Measurements from ENCODE around the gene ASTN2. TPM values are rescaled to one million over a fixed set of nuclear protein-coding genes. Genes with fewer than 3 reads are reported as not detected.

The ASTN2 gene
- total RNA-seq, 1 donor from 2014 or later = 2.7 TPM

GRCh38 chr9:116555119-116555518 lies 859.7 kb downstream of the ASTN2 start:
- intact Hi-C loops (cut with micrococcal nuclease) = no loop called here
- Mint-ChIP-seq H3K27me3 (ENCODE audit: low read depth) (no peaks in the 10 kb centered on the region), H3K36me3 (ENCODE audit: low read depth) (no peaks in the 10 kb centered on the region), H3K27ac (no peak overlapping the region), H3K4me3 (ENCODE audit: low read depth) (no peak overlapping the region), H3K9me3 (no peaks in the 10 kb centered on the region), H3K4me1 (ENCODE audit: low read depth) (no peaks in the 10 kb centered on the region)
- DNase-seq (ENCODE audit: low spot score) = no peak

GRCh38 chr9:116550696-116551436 lies 864.0 kb downstream of the ASTN2 start:
- no peaks in the 10 kb centered on the region for H3K36me3 Mint-ChIP-seq (ENCODE audit: low read depth)
- intact Hi-C loops (cut with micrococcal nuclease) = no loop called here
- no peaks in the 10 kb centered on the region for H3K9me3 Mint-ChIP-seq

GRCh38 chr9:116549786-116550660 lies 864.8 kb downstream of the ASTN2 start:
- no peaks in the 10 kb centered on the region for H3K27me3 Mint-ChIP-seq (ENCODE audit: low read depth)
- H3K4me3 Mint-ChIP-seq (ENCODE audit: low read depth) = no peak overlapping the region
- DNase-seq (ENCODE audit: low spot score) = no peak
- no peaks in the 10 kb centered on the region for H3K9me3 Mint-ChIP-seq
- peaks cover 3% of the 10 kb centered on the region for H3K4me1 Mint-ChIP-seq (ENCODE audit: low read depth)
- no peaks in the 10 kb centered on the region for H3K36me3 Mint-ChIP-seq (ENCODE audit: low read depth)
- intact Hi-C loops (cut with micrococcal nuclease) = no loop called here
- no peak overlapping the region for H3K27ac Mint-ChIP-seq

More at GRCh38 chr9:116550696-116551436, 864.0 kb downstream of the ASTN2 start:
- no peak for DNase-seq (ENCODE audit: low spot score)
- Mint-ChIP-seq H3K4me3 (ENCODE audit: low read depth) (no peak overlapping the region), H3K27ac (no peak overlapping the region), H3K27me3 (ENCODE audit: low read depth) (no peaks in the 10 kb centered on the region), H3K4me1 (ENCODE audit: low read depth) (peaks cover 3% of the 10 kb centered on the region)

GRCh38 chr9:116549061-116549664 lies 865.7 kb downstream of the ASTN2 start:
- no peaks in the 10 kb centered on the region for H3K27me3 Mint-ChIP-seq (ENCODE audit: low read depth)
- H3K9me3 Mint-ChIP-seq = no peaks in the 10 kb centered on the region
- intact Hi-C loops (cut with micrococcal nuclease) = no loop called here
- no peak overlapping the region for H3K4me3 Mint-ChIP-seq (ENCODE audit: low read depth)
- no peak overlapping the region for H3K27ac Mint-ChIP-seq
- peaks cover 3% of the 10 kb centered on the region for H3K4me1 Mint-ChIP-seq (ENCODE audit: low read depth)
- no peak for DNase-seq (ENCODE audit: low spot score)
- no peaks in the 10 kb centered on the region for H3K36me3 Mint-ChIP-seq (ENCODE audit: low read depth)

GRCh38 chr9:116547729-116548426 lies 867.0 kb downstream of the ASTN2 start:
- H3K27ac Mint-ChIP-seq = no peak overlapping the region
- H3K4me3 Mint-ChIP-seq (ENCODE audit: low read depth) = no peak overlapping the region
- H3K9me3 Mint-ChIP-seq = no peaks in the 10 kb centered on the region
- H3K27me3 Mint-ChIP-seq (ENCODE audit: low read depth) = no peaks in the 10 kb centered on the region
- no peak for DNase-seq (ENCODE audit: low spot score)
- H3K36me3 Mint-ChIP-seq (ENCODE audit: low read depth) = no peaks in the 10 kb centered on the region
- H3K4me1 Mint-ChIP-seq (ENCODE audit: low read depth) = peaks cover 3% of the 10 kb centered on the region
- intact Hi-C loops (cut with micrococcal nuclease) = no loop called here

GRCh38 chr9:116546711-116547581 lies 867.9 kb downstream of the ASTN2 start:
- Mint-ChIP-seq H3K9me3 (no peaks in the 10 kb centered on the region), H3K4me1 (ENCODE audit: low read depth) (peaks cover 3% of the 10 kb centered on the region), H3K4me3 (ENCODE audit: low read depth) (no peak overlapping the region), H3K27me3 (ENCODE audit: low read depth) (no peaks in the 10 kb centered on the region), H3K36me3 (ENCODE audit: low read depth) (no peaks in the 10 kb centered on the region), H3K27ac (no peak overlapping the region)
- intact Hi-C loops (cut with micrococcal nuclease) = no loop called here
- DNase-seq (ENCODE audit: low spot score) = no peak

- Mint-ChIP-seq H3K27ac (no peak overlapping the region), H3K36me3 (ENCODE audit: low read depth) (no peaks in the 10 kb centered on the region), H3K4me1 (ENCODE audit: low read depth) (peaks cover 3% of the 10 kb centered on the region), H3K4me3 (ENCODE audit: low read depth) (no peak overlapping the region), H3K9me3 (no peaks in the 10 kb centered on the region), H3K27me3 (ENCODE audit: low read depth) (no peaks in the 10 kb centered on the region)
- intact Hi-C loops (cut with micrococcal nuclease) = no loop called here
- DNase-seq (ENCODE audit: low spot score) = no peak
These were observed 870.0 kb downstream of the ASTN2 start for GRCh38 chr9:116544896-116545295.

- DNase-seq (ENCODE audit: low spot score) = no peak
- Mint-ChIP-seq H3K4me3 (ENCODE audit: low read depth) (no peak overlapping the region), H3K4me1 (ENCODE audit: low read depth) (peaks cover under 1% of the 10 kb centered on the region), H3K9me3 (no peaks in the 10 kb centered on the region), H3K27ac (no peak overlapping the region), H3K36me3 (ENCODE audit: low read depth) (no peaks in the 10 kb centered on the region), H3K27me3 (ENCODE audit: low read depth) (no peaks in the 10 kb centered on the region)
- intact Hi-C loops (cut with micrococcal nuclease) = no loop called here
These were observed 871.0 kb downstream of the ASTN2 start for GRCh38 chr9:116543731-116544400.

GRCh38 chr9:116541402-116541801 lies 873.5 kb downstream of the ASTN2 start:
- no peak for DNase-seq (ENCODE audit: low spot score)
- no peak overlapping the region for H3K4me3 Mint-ChIP-seq (ENCODE audit: low read depth)
- H3K27me3 Mint-ChIP-seq (ENCODE audit: low read depth) = no peaks in the 10 kb centered on the region
- no peaks in the 10 kb centered on the region for H3K36me3 Mint-ChIP-seq (ENCODE audit: low read depth)
- H3K27ac Mint-ChIP-seq = no peak overlapping the region
- H3K9me3 Mint-ChIP-seq = peaks cover 6% of the 10 kb centered on the region
- intact Hi-C loops (cut with micrococcal nuclease) = no loop called here
- no peaks in the 10 kb centered on the region for H3K4me1 Mint-ChIP-seq (ENCODE audit: low read depth)

- DNase-seq (ENCODE audit: low spot score) = no peak
- Mint-ChIP-seq H3K4me3 (ENCODE audit: low read depth) (no peak overlapping the region), H3K4me1 (ENCODE audit: low read depth) (no peaks in the 10 kb centered on the region), H3K9me3 (peaks cover 13% of the 10 kb centered on the region), H3K36me3 (ENCODE audit: low read depth) (no peaks in the 10 kb centered on the region), H3K27me3 (ENCODE audit: low read depth) (no peaks in the 10 kb centered on the region), H3K27ac (no peak overlapping the region)
- intact Hi-C loops (cut with micrococcal nuclease) = no loop called here
These were observed 875.3 kb downstream of the ASTN2 start for GRCh38 chr9:116539549-116539948.

GRCh38 chr9:116525611-116526010 lies 889.2 kb downstream of the ASTN2 start:
- H3K27ac Mint-ChIP-seq = no peak overlapping the region
- H3K4me1 Mint-ChIP-seq (ENCODE audit: low read depth) = no peaks in the 10 kb centered on the region
- no peaks in the 10 kb centered on the region for H3K27me3 Mint-ChIP-seq (ENCODE audit: low read depth)
- DNase-seq (ENCODE audit: low spot score) = no peak
- no peak overlapping the region for H3K4me3 Mint-ChIP-seq (ENCODE audit: low read depth)
- no peaks in the 10 kb centered on the region for H3K36me3 Mint-ChIP-seq (ENCODE audit: low read depth)
- intact Hi-C loops (cut with micrococcal nuclease) = no loop called here
- H3K9me3 Mint-ChIP-seq = peaks cover 6% of the 10 kb centered on the region

Measured in activated T-helper 2 cell treated with anti-CD3 and anti-CD28 coated beads, Interferon-gamma antibody, Interleukin-2, Interleukin-4, amounts not matched to agents 10 μg/mL and 5 μg/mL and 100 μg/mL, durations not matched to agents 14 hours and 24 hours and 36 hours (primary cell).